HepG2 (cell line): ENCODE results near the gene SLC1A4. TPM values are rescaled to one million over a fixed set of nuclear protein-coding genes. Genes with fewer than 3 reads are reported as not detected.
A peak's percentile ranks its signal among the peaks of the same experiment; 100 is the strongest.

Experiments used
- CENPT ChIP-seq: sonication (generic); formaldehyde crosslinking; IDR thresholded peaks from 2 replicates; pipeline ENCODE4 v1.8.0; 2022; ENCODE audit warnings: low read depth, mild to moderate bottlenecking, moderate library complexity, missing genetic modification reagents
- CREB1 ChIP-seq, 2 experiments: fragments of 450-650 bp in 1 of 2; IDR thresholded peaks; 2 replicates each; pipeline ENCODE4 v1.6.1; 2016 to 2017; ENCODE audit warnings: control low read depth in 1 of 2, mild to moderate bottlenecking in 1 of 2, missing compliant biosample characterization in 1 of 2, missing genetic modification characterization in 1 of 2
- GATAD2A ChIP-seq: IDR thresholded peaks from 2 replicates; pipeline ENCODE4 v1.6.1; 2016
- RFXAP ChIP-seq: sonication (generic); formaldehyde crosslinking; IDR thresholded peaks from 2 replicates; pipeline ENCODE4 v1.4.0; 2020; ENCODE audit warnings: missing genetic modification reagents, borderline replicate concordance
- SAP130 ChIP-seq: IDR thresholded peaks from 2 replicates; pipeline ENCODE4 v1.6.1; 2016; ENCODE audit warnings: low read depth
- ZNF44 ChIP-seq: sonication (generic); formaldehyde crosslinking; IDR thresholded peaks from 2 replicates; pipeline ENCODE4 v1.5.1; 2020; ENCODE audit warnings: mild to moderate bottlenecking, missing genetic modification reagents
- ZNF674 ChIP-seq: sonication (generic); formaldehyde crosslinking; IDR thresholded peaks from 2 replicates; pipeline ENCODE4 v1.5.0; 2020; ENCODE audit warnings: low read depth, mild to moderate bottlenecking, missing genetic modification reagents
- polyA plus RNA-seq, 8 experiments: library from polyadenylated mRNA; depleted of rRNA in 3 of 8; stranded (reverse) in 7 of 8; unstranded in 1 of 8; fragments of >200 nt; fragmentation: Illumina TruSeq in 4 of 8; extraction: Trizol in 4 of 8; gene quantifications; 2 replicates each; pipeline versions ENCODE4 v1.2.1 to v1.2.3, GENCODE V29; 2011 to 2016; ENCODE audit warnings: low read depth in 4 of 8, missing spikeins in 1 of 8, mixed read lengths in 1 of 8; ENCODE audit not compliant: insufficient read depth in 1 of 8
- total RNA-seq, 5 experiments: library from RNA; depleted of rRNA; stranded (reverse); fragments of >200 nt; fragmentation: Illumina TruSeq; extraction: Trizol; gene quantifications; 2 replicates each; pipeline ENCODE4 v1.2.3, GENCODE V29; 2016; ENCODE audit warnings: low read depth in 1 of 5
- TF ChIP-seq, protein P1 (sequence below): sonication (generic); formaldehyde crosslinking; IDR thresholded peaks from 2 replicates; pipeline ENCODE4 v1.4.0; 2020; ENCODE audit warnings: missing genetic modification reagents, borderline replicate concordance
- TF ChIP-seq, protein P2 (sequence below): sonication (generic); formaldehyde crosslinking; IDR thresholded peaks from 2 replicates; pipeline ENCODE4 v1.4.0; 2020; ENCODE audit warnings: mild to moderate bottlenecking, missing genetic modification reagents
- TF ChIP-seq, protein P3 (sequence below): sonication (generic); formaldehyde crosslinking; IDR thresholded peaks from 2 replicates; pipeline ENCODE4 v1.8.0; 2022; ENCODE audit warnings: mild to moderate bottlenecking, missing genetic modification reagents, moderate library complexity

The SLC1A4 gene
- total and polyA plus RNA-seq, 2 of the 13 experiments (the other 11 are each of a cell fraction or from before 2014, with no cell fraction given) = 21.0 to 39.6 TPM

DNA sequence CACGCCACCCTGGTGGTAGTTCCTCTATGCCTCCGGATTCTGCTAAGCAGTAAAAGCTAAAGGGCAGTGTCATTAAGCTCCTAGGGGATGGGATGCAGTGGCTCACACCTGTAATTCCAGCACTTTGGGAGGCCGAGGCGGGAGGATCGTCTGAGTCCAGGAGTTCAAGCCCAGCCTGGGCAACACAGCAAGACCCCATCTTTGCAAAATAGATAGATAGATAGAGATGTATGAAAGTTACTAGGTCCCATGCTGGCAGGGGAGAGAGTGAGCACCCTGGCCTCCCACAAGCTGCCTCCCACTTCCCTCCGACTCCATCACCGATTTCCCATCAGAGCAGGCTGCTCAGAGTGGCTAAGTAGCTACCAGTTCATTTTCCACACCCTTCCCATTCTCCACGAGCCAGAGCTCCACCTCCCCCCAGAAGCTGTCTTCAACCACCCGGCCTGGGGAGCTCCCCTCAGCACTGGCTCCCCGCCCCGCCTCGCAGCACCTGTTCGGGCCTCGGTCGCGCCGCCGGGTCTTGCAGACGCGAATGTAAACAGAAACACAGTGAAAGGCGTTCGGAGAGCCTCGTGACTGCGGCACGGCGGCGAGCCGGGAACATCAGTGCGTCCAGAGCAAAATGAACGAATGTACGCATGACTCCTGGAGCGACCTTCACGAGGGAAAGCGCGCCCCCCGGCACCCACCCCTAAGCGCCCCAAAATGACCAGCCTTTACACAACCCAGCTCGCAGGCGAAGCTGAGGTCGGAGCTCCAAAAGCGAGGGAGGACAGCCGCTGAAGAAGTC lies 66.4 kb downstream of the SLC1A4 start (continued):
- TF ChIP-seq, protein P1, sequence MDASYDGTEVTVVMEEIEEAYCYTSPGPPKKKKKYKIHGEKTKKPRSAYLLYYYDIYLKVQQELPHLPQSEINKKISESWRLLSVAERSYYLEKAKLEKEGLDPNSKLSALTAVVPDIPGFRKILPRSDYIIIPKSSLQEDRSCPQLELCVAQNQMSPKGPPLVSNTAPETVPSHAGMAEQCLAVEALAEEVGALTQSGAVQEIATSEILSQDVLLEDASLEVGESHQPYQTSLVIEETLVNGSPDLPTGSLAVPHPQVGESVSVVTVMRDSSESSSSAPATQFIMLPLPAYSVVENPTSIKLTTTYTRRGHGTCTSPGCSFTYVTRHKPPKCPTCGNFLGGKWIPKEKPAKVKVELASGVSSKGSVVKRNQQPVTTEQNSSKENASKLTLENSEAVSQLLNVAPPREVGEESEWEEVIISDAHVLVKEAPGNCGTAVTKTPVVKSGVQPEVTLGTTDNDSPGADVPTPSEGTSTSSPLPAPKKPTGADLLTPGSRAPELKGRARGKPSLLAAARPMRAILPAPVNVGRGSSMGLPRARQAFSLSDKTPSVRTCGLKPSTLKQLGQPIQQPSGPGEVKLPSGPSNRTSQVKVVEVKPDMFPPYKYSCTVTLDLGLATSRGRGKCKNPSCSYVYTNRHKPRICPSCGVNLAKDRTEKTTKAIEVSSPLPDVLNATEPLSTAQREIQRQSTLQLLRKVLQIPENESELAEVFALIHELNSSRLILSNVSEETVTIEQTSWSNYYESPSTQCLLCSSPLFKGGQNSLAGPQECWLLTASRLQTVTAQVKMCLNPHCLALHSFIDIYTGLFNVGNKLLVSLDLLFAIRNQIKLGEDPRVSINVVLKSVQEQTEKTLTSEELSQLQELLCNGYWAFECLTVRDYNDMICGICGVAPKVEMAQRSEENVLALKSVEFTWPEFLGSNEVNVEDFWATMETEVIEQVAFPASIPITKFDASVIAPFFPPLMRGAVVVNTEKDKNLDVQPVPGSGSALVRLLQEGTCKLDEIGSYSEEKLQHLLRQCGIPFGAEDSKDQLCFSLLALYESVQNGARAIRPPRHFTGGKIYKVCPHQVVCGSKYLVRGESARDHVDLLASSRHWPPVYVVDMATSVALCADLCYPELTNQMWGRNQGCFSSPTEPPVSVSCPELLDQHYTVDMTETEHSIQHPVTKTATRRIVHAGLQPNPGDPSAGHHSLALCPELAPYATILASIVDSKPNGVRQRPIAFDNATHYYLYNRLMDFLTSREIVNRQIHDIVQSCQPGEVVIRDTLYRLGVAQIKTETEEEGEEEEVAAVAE (CRISPR knock-in tag) = 0 out of 2 replicates have a peak, but pooled peaks have one; percentile 35
- TF ChIP-seq CENPT (CRISPR knock-in tag) (peak; percentile 69; the same call in 1 of the 2 replicates), ZNF674 (CRISPR knock-in tag) (0 out of 2 replicates have a peak, but pooled peaks have one; percentile 14), GATAD2A (CRISPR knock-in tag) (peak; percentile 42; the same call in 1 of the 2 replicates), CREB1 (IDR thresholded peaks at IDR 0.05) (no peak), CREB1 (CRISPR knock-in tag; IDR thresholded peaks at IDR 0.05) (no peak), SAP130 (CRISPR knock-in tag) (peak; percentile 79), ZNF44 (peak; percentile 96), RFXAP (no peak)
- TF ChIP-seq, protein P2, sequence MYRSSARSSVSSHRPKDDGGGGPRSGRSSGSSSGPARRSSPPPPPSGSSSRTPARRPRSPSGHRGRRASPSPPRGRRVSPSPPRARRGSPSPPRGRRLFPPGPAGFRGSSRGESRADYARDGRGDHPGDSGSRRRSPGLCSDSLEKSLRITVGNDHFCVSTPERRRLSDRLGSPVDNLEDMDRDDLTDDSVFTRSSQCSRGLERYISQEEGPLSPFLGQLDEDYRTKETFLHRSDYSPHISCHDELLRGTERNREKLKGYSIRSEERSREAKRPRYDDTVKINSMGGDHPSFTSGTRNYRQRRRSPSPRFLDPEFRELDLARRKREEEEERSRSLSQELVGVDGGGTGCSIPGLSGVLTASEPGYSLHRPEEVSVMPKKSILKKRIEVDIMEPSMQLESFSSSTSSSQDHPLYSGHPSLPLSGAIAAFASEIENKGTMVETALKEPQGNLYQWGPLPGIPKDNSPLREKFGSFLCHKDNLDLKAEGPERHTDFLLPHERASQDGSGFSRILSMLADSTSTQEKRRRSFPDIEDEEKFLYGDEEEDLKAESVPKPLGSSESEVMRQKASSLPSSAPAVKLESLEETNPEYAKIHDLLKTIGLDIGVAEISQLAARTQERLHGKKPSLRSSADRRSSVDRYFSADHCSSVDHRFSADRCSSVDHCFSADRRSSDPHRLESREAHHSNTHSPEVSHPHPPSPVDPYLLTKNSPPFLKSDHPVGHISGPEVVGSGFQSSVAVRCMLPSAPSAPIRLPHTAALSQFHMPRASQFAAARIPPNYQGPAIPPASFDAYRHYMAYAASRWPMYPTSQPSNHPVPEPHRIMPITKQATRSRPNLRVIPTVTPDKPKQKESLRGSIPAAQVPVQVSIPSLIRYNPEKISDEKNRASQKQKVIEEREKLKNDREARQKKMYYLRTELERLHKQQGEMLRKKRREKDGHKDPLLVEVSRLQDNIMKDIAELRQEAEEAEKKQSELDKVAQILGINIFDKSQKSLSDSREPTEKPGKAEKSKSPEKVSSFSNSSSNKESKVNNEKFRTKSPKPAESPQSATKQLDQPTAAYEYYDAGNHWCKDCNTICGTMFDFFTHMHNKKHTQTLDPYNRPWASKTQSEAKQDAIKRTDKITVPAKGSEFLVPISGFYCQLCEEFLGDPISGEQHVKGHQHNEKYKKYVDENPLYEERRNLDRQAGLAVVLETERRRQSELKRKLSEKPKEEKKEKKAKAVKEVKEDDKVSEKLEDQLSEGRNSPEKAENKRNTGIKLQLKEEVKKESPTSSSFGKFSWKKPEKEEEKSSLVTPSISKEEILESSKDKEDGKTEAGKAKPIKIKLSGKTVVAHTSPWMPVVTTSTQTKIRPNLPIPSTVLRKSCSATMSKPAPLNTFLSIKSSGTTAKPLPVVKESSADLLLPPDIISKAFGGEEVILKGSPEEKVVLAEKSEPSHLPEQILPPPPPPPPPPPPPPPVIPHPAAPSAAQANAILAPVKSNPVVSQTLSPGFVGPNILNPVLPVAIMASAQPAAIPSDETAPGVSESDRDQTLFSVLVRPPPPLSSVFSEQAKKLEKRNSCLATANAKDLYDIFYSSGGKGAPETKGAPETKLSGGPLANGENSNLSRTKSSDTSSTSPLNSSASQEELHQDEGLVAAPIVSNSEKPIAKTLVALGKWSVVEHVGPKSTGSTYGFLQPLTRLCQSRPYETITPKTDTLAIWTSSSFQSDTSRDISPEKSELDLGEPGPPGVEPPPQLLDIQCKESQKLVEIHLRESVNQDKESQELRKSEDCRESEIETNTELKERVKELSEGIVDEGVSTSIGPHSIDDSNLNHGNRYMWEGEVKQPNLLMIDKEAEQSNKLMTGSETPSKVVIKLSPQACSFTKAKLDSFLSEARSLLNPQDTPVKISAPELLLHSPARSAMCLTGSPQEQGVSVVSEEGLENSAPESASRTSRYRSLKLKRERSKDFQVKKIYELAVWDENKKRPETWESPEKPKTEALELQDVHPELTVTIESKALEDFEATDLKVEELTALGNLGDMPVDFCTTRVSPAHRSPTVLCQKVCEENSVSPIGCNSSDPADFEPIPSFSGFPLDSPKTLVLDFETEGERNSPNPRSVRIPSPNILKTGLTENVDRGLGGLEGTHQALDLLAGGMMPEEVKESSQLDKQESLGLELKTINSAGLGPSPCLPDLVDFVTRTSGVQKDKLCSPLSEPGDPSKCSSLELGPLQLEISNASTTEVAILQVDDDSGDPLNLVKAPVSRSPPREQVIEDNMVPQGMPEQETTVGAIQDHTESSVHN (CRISPR knock-in tag) = peak; percentile 1; the same call in 1 of the 2 replicates
- TF ChIP-seq, protein P3, sequence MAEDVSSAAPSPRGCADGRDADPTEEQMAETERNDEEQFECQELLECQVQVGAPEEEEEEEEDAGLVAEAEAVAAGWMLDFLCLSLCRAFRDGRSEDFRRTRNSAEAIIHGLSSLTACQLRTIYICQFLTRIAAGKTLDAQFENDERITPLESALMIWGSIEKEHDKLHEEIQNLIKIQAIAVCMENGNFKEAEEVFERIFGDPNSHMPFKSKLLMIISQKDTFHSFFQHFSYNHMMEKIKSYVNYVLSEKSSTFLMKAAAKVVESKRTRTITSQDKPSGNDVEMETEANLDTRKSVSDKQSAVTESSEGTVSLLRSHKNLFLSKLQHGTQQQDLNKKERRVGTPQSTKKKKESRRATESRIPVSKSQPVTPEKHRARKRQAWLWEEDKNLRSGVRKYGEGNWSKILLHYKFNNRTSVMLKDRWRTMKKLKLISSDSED (CRISPR knock-in tag) = no peak; the same call in 1 of the 2 replicates
